ENCODE results near the gene CLEC14A.

GRCh38 chr14:38205949-38206665 lies 49.8 kb downstream of the CLEC14A start:
- TF ChIP-seq, protein P1, sequence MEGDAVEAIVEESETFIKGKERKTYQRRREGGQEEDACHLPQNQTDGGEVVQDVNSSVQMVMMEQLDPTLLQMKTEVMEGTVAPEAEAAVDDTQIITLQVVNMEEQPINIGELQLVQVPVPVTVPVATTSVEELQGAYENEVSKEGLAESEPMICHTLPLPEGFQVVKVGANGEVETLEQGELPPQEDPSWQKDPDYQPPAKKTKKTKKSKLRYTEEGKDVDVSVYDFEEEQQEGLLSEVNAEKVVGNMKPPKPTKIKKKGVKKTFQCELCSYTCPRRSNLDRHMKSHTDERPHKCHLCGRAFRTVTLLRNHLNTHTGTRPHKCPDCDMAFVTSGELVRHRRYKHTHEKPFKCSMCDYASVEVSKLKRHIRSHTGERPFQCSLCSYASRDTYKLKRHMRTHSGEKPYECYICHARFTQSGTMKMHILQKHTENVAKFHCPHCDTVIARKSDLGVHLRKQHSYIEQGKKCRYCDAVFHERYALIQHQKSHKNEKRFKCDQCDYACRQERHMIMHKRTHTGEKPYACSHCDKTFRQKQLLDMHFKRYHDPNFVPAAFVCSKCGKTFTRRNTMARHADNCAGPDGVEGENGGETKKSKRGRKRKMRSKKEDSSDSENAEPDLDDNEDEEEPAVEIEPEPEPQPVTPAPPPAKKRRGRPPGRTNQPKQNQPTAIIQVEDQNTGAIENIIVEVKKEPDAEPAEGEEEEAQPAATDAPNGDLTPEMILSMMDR (IDR thresholded peaks at IDR 0.05 in 8 of 11, conservative IDR thresholded peaks at IDR 0.05 in 3 of 11): no peak
- TF ChIP-seq POLR2A (IDR thresholded peaks at IDR 0.05) (no peak), POLR2AphosphoS5 (IDR thresholded peaks at IDR 0.05) (no peak)
